Thymus (tissue), 2 donors: Measurements from ENCODE around the gene TMC3. TPM values are rescaled to one million over a fixed set of nuclear protein-coding genes. Genes with fewer than 3 reads are reported as not detected.

Experiments
- polyA plus RNA-seq: library from polyadenylated mRNA; stranded (reverse); fragments of 200-250 nt; gene quantifications from one replicate; pipeline ENCODE4 v1.2.3, GENCODE V29; 2013
- total RNA-seq: library from RNA; stranded (reverse); fragments of 120-200 nt; gene quantifications from one replicate; pipeline ENCODE4 v1.2.4, GENCODE V29; 2013
- donor health status: healthy.

TMC3 gene
- total and polyA plus RNA-seq, 2 donors, result under 0.01 to 0.07 TPM

Other genes with a start within 250 kb of the TMC3 start
- 0.24 TPM for gene CFAP161, start 239.9 kb downstream of the TMC3 start, total RNA-seq
- gene CFAP161, start 239.9 kb downstream of the TMC3 start, polyA plus RNA-seq, result 0.37 TPM
- 71.6 TPM for gene IL16, start 177.3 kb downstream of the TMC3 start, total RNA-seq
- 64.1 TPM for gene IL16, start 177.3 kb downstream of the TMC3 start, polyA plus RNA-seq
- 3.6 TPM for gene STARD5, start 50.1 kb downstream of the TMC3 start, total RNA-seq
- gene STARD5, start 50.1 kb downstream of the TMC3 start, polyA plus RNA-seq, result 12.0 TPM